GM23248 (cell line): ENCODE data around the gene KCNJ1. TPM values are rescaled to one million over a fixed set of nuclear protein-coding genes. Genes with fewer than 3 reads are reported as not detected.

Experiments
- DNase-seq: peaks from one replicate; pipeline ENCODE4 v3.0.0-alpha.2; 2015
- H2AFZ ChIP-seq: fragments of 200-600 bp; sonication (generic); 2 replicates; pipeline ENCODE4 v1.6.1; 2016; ENCODE audit warnings: antibody characterized with exemption
- H3F3A ChIP-seq: fragments of 200-600 bp; sonication (generic); 2 replicates; pipeline ENCODE4 v1.6.1; 2016; ENCODE audit warnings: mild to moderate bottlenecking, antibody characterized with exemption, mixed run types; ENCODE audit not compliant: insufficient read depth
- H3K27ac ChIP-seq: fragments of 200-600 bp; sonication (generic); 2 replicates; pipeline ENCODE4 v1.5.1; 2016; ENCODE audit warnings: mild to moderate bottlenecking
- H3K27me3 ChIP-seq: fragments of 200-600 bp; sonication (generic); replicated peaks from 2 replicates; pipeline ENCODE4 v1.6.1; 2016; ENCODE audit warnings: mild to moderate bottlenecking; ENCODE audit not compliant: insufficient read depth
- H3K36me3 ChIP-seq: fragments of 200-600 bp; sonication (generic); 2 replicates; pipeline ENCODE4 v1.6.1; 2016; ENCODE audit warnings: low read depth, mild to moderate bottlenecking
- H3K4me1 ChIP-seq: fragments of 200-600 bp; sonication (generic); 2 replicates; pipeline ENCODE4 v1.6.1; 2016; ENCODE audit warnings: mild to moderate bottlenecking; ENCODE audit not compliant: insufficient read depth
- H3K4me2 ChIP-seq: fragments of 200-600 bp; sonication (generic); one replicate; pipeline ENCODE4 v1.6.1; 2016; ENCODE audit warnings: mild to moderate bottlenecking; ENCODE audit not compliant: unreplicated experiment
- H3K4me3 ChIP-seq: fragments of 200-600 bp; sonication (generic); 2 replicates; pipeline ENCODE4 v1.5.1; 2016; ENCODE audit warnings: mild to moderate bottlenecking
- H3K79me2 ChIP-seq: fragments of 200-600 bp; sonication (generic); 2 replicates; pipeline ENCODE4 v1.6.1; 2016; ENCODE audit warnings: mild to moderate bottlenecking; ENCODE audit not compliant: insufficient read depth
- H3K9ac ChIP-seq: fragments of 200-600 bp; sonication (generic); 2 replicates; pipeline ENCODE4 v1.6.1; 2016; ENCODE audit warnings: mild to moderate bottlenecking
- H3K9me2 ChIP-seq: fragments of 200-600 bp; sonication (generic); 2 replicates; pipeline ENCODE4 v1.6.1; 2016; ENCODE audit warnings: mixed run types, mild to moderate bottlenecking, moderate library complexity; ENCODE audit not compliant: insufficient read depth
- H3K9me3 ChIP-seq: fragments of 200-600 bp; sonication (generic); one replicate; pipeline ENCODE4 v1.6.1; 2017; ENCODE audit warnings: low read depth
- H4K20me1 ChIP-seq: fragments of 200-600 bp; sonication (generic); 2 replicates; pipeline ENCODE4 v1.6.0; 2016; ENCODE audit not compliant: insufficient read depth
- EZH2 ChIP-seq: fragments of 200-600 bp; sonication (generic); IDR thresholded peaks from 2 replicates; pipeline ENCODE4 v1.6.1; 2018; ENCODE audit warnings: antibody characterized with exemption, mild to moderate bottlenecking; ENCODE audit not compliant: insufficient read depth, poor library complexity, severe bottlenecking
- EZH2phosphoT487 ChIP-seq: fragments of 200-600 bp; sonication (generic); IDR thresholded peaks from 2 replicates; pipeline ENCODE4 v1.6.1; 2018; ENCODE audit warnings: antibody characterized with exemption, moderate library complexity, mild to moderate bottlenecking, low read depth; ENCODE audit not compliant: insufficient read depth
- WGBS, 2 experiments: methylation state at CpG; one replicate each; pipeline ENCODE4 v1.1.6; 2015 to 2017; ENCODE audit warnings: low lambda C conversion rate in 2 of 2, low coverage in 1 of 2; ENCODE audit errors: missing lambda C conversion rate in 2 of 2; 5-methylcytosine and 5-hydroxymethylcytosine counted together
- in situ Hi-C: fragments of 300-500 bp; cut with MboI; formaldehyde crosslinking; loops from 2 replicates; pipeline ENCODE4 v1.15.0; 2020
- polyA plus RNA-seq: library from polyadenylated mRNA; unstranded; fragments of >200 nt; fragmentation: Nextera tagmentation; extraction: Ambion mirVana; gene quantifications from 2 replicates; pipeline ENCODE4 v1.2.1, GENCODE V29; 2016
- total RNA-seq: library from RNA; depleted of rRNA; stranded (reverse); fragments of >200 nt; shearing (Covaris generic); gene quantifications from 2 replicates; pipeline ENCODE4 v1.2.3, GENCODE V29; 2014

The KCNJ1 gene
- total and polyA plus RNA-seq, 2 experiments from 2014 or later = not detected

- Histone ChIP-seq H3K27ac (no peak overlapping the region), H3K4me3 (no peak overlapping the region), H3F3A (peaks cover 23% of the 10 kb centered on the region), H3K4me2 (no peak overlapping the region), H2AFZ (no peak overlapping the region), H4K20me1 (no peaks in the 10 kb centered on the region), H3K27me3 (no peaks in the 10 kb centered on the region), H3K9me3 (no peaks in the 10 kb centered on the region), H3K9me2 (no peaks in the 10 kb centered on the region), H3K9ac (no peak overlapping the region), H3K79me2 (no peaks in the 10 kb centered on the region), H3K4me1 (peaks cover 23% of the 10 kb centered on the region), H3K36me3 (no peaks in the 10 kb centered on the region)
- WGBS, 2 experiments = 86 to 88% methylated on average over 13 of the region's 13 CpGs
- TF ChIP-seq EZH2 (no peak), EZH2phosphoT487 (no peak)
- in situ Hi-C loops = no loop called here
- DNase-seq = peak; percentile 57
Observed at GRCh38 chr11:128898580-128899344, 31.7 kb upstream of the KCNJ1 start.

GRCh38 chr11:128897826-128898225, 30.7 kb upstream of the KCNJ1 start:
- in situ Hi-C loops = no loop called here
- Histone ChIP-seq H3K4me1 (peaks cover 13% of the 10 kb centered on the region), H3K4me3 (no peak overlapping the region), H3K9me2 (no peaks in the 10 kb centered on the region), H3K9me3 (no peaks in the 10 kb centered on the region), H4K20me1 (no peaks in the 10 kb centered on the region), H3K9ac (no peak overlapping the region), H2AFZ (no peak overlapping the region), H3F3A (peaks cover 13% of the 10 kb centered on the region), H3K27ac (no peak overlapping the region), H3K4me2 (no peak overlapping the region), H3K27me3 (no peaks in the 10 kb centered on the region), H3K36me3 (no peaks in the 10 kb centered on the region), H3K79me2 (no peaks in the 10 kb centered on the region)
- DNase-seq = peak; percentile 14
- TF ChIP-seq EZH2phosphoT487 (no peak), EZH2 (no peak)
- WGBS, 2 experiments = 87 to 100% methylated on average over 1 of the region's 1 CpG

- no peak overlapping the region for H3K9ac ChIP-seq
- TF ChIP-seq EZH2phosphoT487 (no peak), EZH2 (no peak)
- H3K9me3 ChIP-seq = no peaks in the 10 kb centered on the region
- H3F3A ChIP-seq = 0 out of 2 replicates have a peak, but pooled peaks cover 12% of the 10 kb centered on the region
- no peaks in the 10 kb centered on the region for H3K79me2 ChIP-seq
- H3K4me3 ChIP-seq = no peak overlapping the region
- no peaks in the 10 kb centered on the region for H3K36me3 ChIP-seq
- H3K4me1 ChIP-seq = peaks cover 12% of the 10 kb centered on the region; the same call in 1 of the 2 replicates
- no peak overlapping the region for H2AFZ ChIP-seq
- in situ Hi-C loops = no loop called here
- no peaks in the 10 kb centered on the region for H4K20me1 ChIP-seq
- H3K27ac ChIP-seq = no peak overlapping the region
- 23 to 34% methylated on average over 2 of the region's 2 CpGs for WGBS, 2 experiments
- H3K9me2 ChIP-seq = no peaks in the 10 kb centered on the region
- H3K27me3 ChIP-seq = no peaks in the 10 kb centered on the region; the same call in 1 of the 2 replicates
- DNase-seq = peak; percentile 22
- H3K4me2 ChIP-seq = no peak overlapping the region
Observed at GRCh38 chr11:128896356-128896755, 29.3 kb upstream of the KCNJ1 start.

GRCh38 chr11:128895526-128895925, 28.4 kb upstream of the KCNJ1 start:
- H3K4me3 ChIP-seq = no peak overlapping the region
- H4K20me1 ChIP-seq = no peaks in the 10 kb centered on the region
- in situ Hi-C loops = no loop called here
- no peak overlapping the region for H3K4me2 ChIP-seq
- no peak for TF ChIP-seq EZH2phosphoT487
- no peak for TF ChIP-seq EZH2
- no peak overlapping the region for H3K27ac ChIP-seq
- H3K9me2 ChIP-seq = no peaks in the 10 kb centered on the region
- H3K36me3 ChIP-seq = no peaks in the 10 kb centered on the region
- no peaks in the 10 kb centered on the region; the same call in 1 of the 2 replicates for H3K27me3 ChIP-seq
- no peak for DNase-seq
- no peaks in the 10 kb centered on the region for H3K9me3 ChIP-seq
- no peak overlapping the region for H3K9ac ChIP-seq
- peaks cover 12% of the 10 kb centered on the region; the same call in 1 of the 2 replicates for H3K4me1 ChIP-seq
- no peak overlapping the region for H2AFZ ChIP-seq
- H3K79me2 ChIP-seq = no peaks in the 10 kb centered on the region
- WGBS, 2 experiments = 95% methylated on average over 9 of the region's 9 CpGs
- H3F3A ChIP-seq = 0 out of 2 replicates have a peak, but pooled peaks cover 12% of the 10 kb centered on the region
